Kidney (tissue), 14 donors: ENCODE data around the gene PRM2. TPM values are rescaled to one million over a fixed set of nuclear protein-coding genes. Genes with fewer than 3 reads are reported as not detected.

ENCODE experiments used
- DNase-seq, 5 donors: peaks; one replicate each; pipeline ENCODE4 v3.0.0-alpha.2; 2013 to 2020
- FAIRE-seq: peaks from 2 replicates; lab custom pipeline; 2012; peaks lifted over from hg19 to GRCh38; lab: Jason Lieb, UNC
- H3K27ac ChIP-seq, 2 donors: one replicate each; pipeline ENCODE4 v1.7.0; 2013; ENCODE audit warnings: low read depth in 2 of 2, low read length in 2 of 2, inconsistent platforms in 1 of 2
- H3K27me3 ChIP-seq: one replicate; pipeline ENCODE4 v1.7.1; 2013; ENCODE audit warnings: low read length, inconsistent platforms; ENCODE audit not compliant: control insufficient read depth, insufficient read depth
- H3K36me3 ChIP-seq, 3 donors: one replicate each; pipeline versions ENCODE4 v1.7.0 to v1.7.1; 2013; ENCODE audit warnings: low read length in 3 of 3, control low read depth in 1 of 3, inconsistent platforms in 1 of 3; ENCODE audit not compliant: insufficient read depth in 3 of 3, control insufficient read depth in 2 of 3
- H3K4me1 ChIP-seq, 3 donors: one replicate each; pipeline versions ENCODE4 v1.7.0 to v1.7.1; 2013; ENCODE audit warnings: low read length in 3 of 3, inconsistent platforms in 1 of 3, low read depth in 1 of 3; ENCODE audit not compliant: control insufficient read depth in 2 of 3, insufficient read depth in 2 of 3
- H3K4me3 ChIP-seq, 3 donors: one replicate each; pipeline versions ENCODE4 v1.7.0 to v1.8.1; 2013; ENCODE audit warnings: low read length in 3 of 3, control low read depth in 1 of 3, inconsistent platforms in 1 of 3
- H3K9ac ChIP-seq, 3 donors: one replicate each; pipeline versions ENCODE4 v1.7.0 to v1.7.1; 2013; ENCODE audit warnings: low read length in 3 of 3, control low read depth in 1 of 3, inconsistent platforms in 1 of 3
- H3K9me3 ChIP-seq, 3 donors: one replicate each; pipeline versions ENCODE4 v1.7.0 to v1.7.1; 2013; ENCODE audit warnings: low read length in 3 of 3, control low read depth in 1 of 3, inconsistent platforms in 1 of 3; ENCODE audit not compliant: control insufficient read depth in 2 of 3, insufficient read depth in 1 of 3
- intact Hi-C: fragments of 100-400 bp; cut with DNase I; formaldehyde crosslinking; loops from one replicate; pipeline ENCODE4 v1.11.1; 2022
- polyA plus RNA-seq: library from polyadenylated mRNA; stranded (reverse); fragments of 350-450 nt; fragmentation: Illumina TruSeq; extraction: RNeasy Lipid Tissue Mini Kit (QIAGEN cat#74804); gene quantifications from one replicate; pipeline ENCODE4 v1.2.3, GENCODE V29; 2014; ENCODE audit warnings: low read depth, low replicate concordance; ENCODE audit not compliant: insufficient read depth
- total RNA-seq: library from RNA; stranded (reverse); fragmentation: NEBNext Ultra II Directional; extraction: Animal tissue kit (Norgen Biotek cat#: 25700); gene quantifications from one replicate; pipeline ENCODE4 v1.2.1, GENCODE V29; 2021
- TF ChIP-seq, protein P1 (sequence below): IDR thresholded peaks from 3 replicates; pipeline ENCODE4 v1.5.1; 2012; ENCODE audit warnings: mild to moderate bottlenecking, moderate library complexity, borderline replicate concordance; ENCODE audit not compliant: insufficient read depth; ENCODE audit errors: extremely low read depth
- donor health status: control.
- donor health status: control.
- donor health status: control.
- donor health status: control.
- donor health status: control.
- donor health status: DM: yes; HTN: yes; CAD: no.
- donor health status: Normal renal cell carcinoma (clear cell type).

The PRM2 gene
- total and polyA plus RNA-seq, 2 donors from 2014 or later: not detected

DNA sequence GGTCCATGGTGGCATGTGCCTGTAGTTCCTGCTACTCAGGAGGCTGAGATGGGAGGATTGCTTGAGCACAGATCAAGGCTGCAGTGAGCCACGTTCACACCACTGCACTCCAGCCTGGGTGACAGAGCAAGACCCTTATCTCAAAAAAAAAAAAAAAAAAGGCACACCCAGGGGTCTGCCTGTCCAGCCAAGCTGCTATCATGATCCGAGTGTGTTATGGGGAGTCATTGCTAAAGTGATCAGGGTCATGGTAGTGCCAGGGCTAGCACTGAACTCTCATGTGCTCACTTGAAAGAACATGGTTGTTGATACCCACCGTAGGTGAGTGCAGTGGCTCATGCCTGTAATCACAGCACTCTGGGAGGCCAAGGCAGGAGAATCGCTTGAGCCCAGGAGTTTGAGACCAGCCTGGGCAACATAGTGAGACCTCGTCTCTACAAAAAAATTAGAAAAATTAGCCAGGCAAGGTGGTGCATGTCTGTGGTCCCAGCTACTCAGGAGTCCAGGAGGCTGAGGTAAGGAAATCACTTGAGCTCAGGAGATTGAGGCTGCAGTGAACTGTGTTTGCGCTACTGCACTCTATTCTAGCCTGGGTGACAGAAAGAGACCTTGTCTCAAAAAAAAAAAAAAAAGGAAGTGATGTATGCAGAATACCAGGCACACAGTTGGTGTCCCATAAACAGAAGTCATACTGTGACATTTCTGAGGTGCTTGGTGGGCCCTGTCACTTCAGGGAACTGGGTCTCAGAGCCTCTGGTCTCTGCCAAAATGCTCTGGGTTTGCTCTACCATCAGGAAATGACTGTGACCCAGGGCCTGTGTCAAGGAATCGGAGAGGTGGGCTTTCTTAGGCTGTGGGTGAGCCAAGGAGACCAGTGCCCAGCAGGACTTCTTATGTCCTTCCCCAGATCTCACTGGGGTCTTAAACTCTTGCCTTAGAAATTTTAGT, 2.7 kb upstream of the PRM2 start:
- Histone ChIP-seq H3K27ac (no peak overlapping the region), H3K36me3 (no peaks in the 10 kb centered on the region), H3K4me1 (no peaks in the 10 kb centered on the region), H3K4me3 (no peak overlapping the region), H3K9ac (no peak overlapping the region), H3K27me3 (no peaks in the 10 kb centered on the region), H3K9me3 (no peaks in the 10 kb centered on the region)
- FAIRE-seq: no peak
- intact Hi-C loops: no loop called here
- TF ChIP-seq, protein P1, sequence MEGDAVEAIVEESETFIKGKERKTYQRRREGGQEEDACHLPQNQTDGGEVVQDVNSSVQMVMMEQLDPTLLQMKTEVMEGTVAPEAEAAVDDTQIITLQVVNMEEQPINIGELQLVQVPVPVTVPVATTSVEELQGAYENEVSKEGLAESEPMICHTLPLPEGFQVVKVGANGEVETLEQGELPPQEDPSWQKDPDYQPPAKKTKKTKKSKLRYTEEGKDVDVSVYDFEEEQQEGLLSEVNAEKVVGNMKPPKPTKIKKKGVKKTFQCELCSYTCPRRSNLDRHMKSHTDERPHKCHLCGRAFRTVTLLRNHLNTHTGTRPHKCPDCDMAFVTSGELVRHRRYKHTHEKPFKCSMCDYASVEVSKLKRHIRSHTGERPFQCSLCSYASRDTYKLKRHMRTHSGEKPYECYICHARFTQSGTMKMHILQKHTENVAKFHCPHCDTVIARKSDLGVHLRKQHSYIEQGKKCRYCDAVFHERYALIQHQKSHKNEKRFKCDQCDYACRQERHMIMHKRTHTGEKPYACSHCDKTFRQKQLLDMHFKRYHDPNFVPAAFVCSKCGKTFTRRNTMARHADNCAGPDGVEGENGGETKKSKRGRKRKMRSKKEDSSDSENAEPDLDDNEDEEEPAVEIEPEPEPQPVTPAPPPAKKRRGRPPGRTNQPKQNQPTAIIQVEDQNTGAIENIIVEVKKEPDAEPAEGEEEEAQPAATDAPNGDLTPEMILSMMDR: no peak
- no peak for DNase-seq

DNA sequence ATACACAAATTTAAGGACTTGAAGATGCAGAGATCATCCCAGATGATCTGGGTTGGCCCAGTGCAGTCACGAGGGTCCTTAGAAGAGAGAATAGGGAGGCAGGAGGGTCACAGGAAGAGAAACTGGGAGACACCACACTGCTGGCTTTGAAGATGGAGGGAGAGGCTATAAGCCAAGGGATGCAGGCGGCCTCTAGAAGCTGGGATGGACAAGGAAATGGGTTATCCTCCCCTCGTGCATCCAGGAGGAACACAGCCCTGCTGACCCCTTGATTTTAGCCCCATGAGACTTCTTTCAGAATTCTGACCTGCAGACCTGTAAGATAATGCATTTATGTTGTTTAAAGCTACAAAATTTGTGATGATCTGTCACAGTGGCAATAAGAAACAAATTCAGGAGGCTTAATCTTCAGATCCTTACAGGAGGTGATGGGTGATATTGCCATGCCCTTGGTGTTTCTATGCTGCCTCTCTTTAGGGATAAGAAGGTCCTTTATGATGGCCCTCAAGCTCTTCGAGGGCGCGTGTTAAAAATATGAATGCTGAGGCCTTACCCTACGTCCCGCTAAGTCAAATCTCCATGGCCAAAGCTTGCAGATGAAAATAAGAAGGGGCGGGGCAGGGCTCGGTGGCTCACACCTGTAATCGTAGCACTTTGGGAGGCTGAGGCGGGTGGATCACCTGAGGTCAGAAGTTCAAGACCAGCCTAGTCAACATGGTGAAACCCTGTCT, 1.5 kb upstream of the PRM2 start:
- H3K9me3 ChIP-seq: no peaks in the 10 kb centered on the region
- intact Hi-C loops: no loop called here
- no peaks in the 10 kb centered on the region for H3K4me1 ChIP-seq
- no peak for DNase-seq
- H3K27me3 ChIP-seq: no peaks in the 10 kb centered on the region
- no peaks in the 10 kb centered on the region for H3K36me3 ChIP-seq
- no peak overlapping the region for H3K4me3 ChIP-seq
- TF ChIP-seq, protein P1: no peak
- no peak overlapping the region for H3K9ac ChIP-seq
- H3K27ac ChIP-seq: no peak overlapping the region
- no peak for FAIRE-seq

DNA sequence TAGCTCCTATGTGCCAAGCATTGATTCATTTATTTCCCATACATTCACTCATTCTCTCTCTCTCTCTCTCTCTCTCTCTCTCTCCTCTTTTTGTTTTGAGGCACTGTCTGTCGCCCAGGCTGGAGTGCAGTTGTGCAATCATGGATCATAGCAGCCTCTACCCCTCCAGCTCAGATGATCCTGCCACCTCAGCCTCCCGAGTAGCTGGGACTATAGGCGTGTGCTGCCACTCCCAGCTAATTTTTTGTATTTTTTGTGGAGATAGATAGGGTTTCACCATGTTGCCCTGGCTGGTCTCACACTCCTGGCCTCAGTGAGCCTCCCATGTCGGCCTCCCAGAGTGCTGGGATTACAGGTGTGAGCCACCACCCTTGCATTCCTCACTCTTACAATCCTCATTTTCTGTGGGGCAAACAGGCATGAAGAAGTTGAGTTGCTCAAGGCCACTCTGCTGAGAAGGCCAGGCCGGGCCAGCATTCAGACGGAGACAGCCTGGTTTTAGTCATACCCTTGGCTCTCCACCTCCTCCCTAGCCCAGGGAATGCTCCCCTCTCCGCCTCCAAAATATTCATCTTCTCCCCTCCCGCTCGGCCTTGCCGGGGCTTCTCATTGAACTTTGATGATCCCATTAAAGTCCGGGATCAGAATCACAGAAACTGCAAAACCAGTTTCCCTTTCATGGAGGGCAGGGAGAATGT, 765 bp upstream of the PRM2 start:
- H3K4me1 ChIP-seq: no peaks in the 10 kb centered on the region
- no peak overlapping the region for H3K4me3 ChIP-seq
- DNase-seq (no peak), FAIRE-seq (no peak)
- no peaks in the 10 kb centered on the region for H3K27me3 ChIP-seq
- H3K9ac ChIP-seq: no peak overlapping the region
- no peaks in the 10 kb centered on the region for H3K36me3 ChIP-seq
- intact Hi-C loops: no loop called here
- no peaks in the 10 kb centered on the region for H3K9me3 ChIP-seq
- TF ChIP-seq, protein P1: no peak
- H3K27ac ChIP-seq: no peak overlapping the region
